Activated CD8-positive, alpha-beta memory T cell treated with anti-CD3 and anti-CD28 coated beads, Interleukin-2, amount 50 U/mL, for 48 hours (primary cell): Measurements from ENCODE around the gene BCL2L2.

Experiments used
- DNase-seq: peaks from one replicate; pipeline ENCODE4 v3.0.0-alpha.2; 2020

BCL2L2 gene

DNA sequence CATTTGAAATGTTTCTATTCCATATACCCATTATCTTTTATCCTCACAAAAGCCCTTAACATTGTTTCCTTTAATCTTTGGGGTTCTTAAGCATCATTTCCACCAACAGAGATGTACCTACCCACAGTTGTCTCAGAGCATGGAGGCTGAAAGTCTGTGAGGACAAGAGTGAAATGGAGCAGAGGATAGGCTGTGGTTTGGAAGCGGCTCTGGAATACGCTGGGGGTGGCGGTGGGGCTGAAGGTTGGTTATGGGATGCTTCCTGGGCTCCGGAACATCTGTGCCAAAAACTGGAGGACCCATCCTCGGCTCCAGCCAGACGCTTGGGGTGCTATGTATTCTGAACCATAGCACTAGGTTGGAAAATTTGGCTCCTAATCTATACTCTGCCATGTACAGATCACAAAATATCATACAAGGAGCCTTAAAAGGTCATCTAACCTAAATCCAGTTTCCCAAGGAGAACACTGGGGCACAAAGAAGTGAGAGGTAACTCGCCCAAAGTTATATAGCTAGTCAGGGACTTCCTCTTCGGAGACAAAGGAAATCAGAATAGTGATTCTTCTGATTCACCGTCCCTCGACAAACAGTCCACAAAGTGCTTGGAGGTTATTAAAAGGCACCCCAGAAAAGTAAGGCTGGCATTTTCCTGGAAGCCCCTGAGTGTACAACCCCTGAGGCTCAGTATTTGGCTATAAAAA lies 6.5 kb upstream of the BCL2L2 start:
- DNase-seq: no peak

DNA sequence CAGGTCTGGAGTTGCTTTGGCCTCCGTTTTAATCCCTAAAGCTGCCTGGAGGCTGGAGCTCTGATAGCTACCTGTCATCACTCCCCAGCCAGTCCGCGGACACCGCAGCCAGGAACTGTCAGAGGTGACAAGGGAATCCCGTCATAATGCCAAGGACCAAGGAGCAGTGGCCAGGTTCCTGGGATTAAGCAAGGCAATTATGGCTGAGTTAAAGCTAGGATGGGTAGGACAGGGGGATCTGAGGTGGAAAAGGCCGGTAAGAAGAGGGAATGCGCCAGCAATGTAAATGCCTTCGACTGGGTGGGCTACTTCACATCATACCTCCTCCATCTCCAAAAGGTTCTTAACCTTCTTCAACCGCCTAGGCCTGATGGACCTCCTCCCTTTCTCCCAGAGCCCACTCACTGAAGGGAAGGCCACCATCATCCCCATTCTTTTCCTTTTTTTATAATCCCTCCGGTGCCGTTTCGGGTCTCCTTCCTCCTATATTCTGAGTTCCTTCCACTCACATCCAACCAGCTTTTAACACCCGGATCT lies 5.9 kb upstream of the BCL2L2 start:
- peak; percentile 59 for DNase-seq

DNA sequence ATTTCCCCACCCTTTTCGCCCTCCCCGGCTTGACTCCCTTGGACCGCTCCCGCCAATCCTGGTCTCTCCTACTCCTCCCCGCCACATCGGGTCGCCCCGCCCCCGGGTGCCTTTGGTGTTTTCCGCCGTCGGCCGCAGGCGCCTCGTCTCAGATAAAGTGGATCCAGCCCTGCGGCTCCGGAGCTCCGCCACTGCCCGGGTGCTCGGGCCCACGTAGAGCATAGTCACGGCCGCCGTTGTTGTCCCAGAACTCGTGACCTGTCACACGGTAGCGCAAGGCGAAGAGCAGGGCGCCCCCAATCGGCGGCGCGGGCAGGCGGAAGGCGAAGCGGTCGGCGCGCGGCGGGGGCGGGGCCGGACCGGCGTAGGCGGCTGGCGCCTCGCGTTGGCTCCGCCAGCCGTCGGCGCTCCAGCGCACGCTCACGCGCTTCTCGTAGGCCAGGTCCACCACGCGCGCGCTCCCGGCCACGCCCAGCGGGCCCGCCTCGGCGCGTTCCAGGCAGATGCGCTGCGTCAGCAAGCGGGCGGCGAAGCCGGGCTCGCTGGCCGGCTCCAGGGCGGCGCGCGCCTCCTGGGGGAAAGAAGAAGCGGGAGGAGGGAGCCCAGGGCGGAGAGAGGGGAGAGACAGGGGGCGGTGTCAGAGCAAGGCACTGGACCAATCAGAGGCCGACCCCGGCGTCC lies 5.2 kb upstream of the BCL2L2 start:
- DNase-seq: peak; percentile 98

DNA sequence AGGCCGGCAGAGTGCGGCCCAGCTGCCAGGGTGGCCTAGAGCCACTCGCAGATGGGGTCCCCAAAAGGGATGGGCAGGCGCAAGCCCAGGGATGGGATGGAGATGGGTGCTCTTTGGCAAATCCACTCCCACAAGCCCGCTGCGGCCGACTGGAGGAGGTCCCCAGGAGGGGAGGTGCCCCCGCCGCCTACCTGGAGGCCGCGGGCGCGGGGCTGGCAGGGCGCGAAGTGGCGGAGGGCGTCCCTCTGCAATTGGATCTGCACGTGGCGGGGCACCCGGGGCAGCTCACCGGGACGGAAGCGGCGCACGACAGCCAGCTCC lies 4.7 kb upstream of the BCL2L2 start:
- DNase-seq: no peak

DNA sequence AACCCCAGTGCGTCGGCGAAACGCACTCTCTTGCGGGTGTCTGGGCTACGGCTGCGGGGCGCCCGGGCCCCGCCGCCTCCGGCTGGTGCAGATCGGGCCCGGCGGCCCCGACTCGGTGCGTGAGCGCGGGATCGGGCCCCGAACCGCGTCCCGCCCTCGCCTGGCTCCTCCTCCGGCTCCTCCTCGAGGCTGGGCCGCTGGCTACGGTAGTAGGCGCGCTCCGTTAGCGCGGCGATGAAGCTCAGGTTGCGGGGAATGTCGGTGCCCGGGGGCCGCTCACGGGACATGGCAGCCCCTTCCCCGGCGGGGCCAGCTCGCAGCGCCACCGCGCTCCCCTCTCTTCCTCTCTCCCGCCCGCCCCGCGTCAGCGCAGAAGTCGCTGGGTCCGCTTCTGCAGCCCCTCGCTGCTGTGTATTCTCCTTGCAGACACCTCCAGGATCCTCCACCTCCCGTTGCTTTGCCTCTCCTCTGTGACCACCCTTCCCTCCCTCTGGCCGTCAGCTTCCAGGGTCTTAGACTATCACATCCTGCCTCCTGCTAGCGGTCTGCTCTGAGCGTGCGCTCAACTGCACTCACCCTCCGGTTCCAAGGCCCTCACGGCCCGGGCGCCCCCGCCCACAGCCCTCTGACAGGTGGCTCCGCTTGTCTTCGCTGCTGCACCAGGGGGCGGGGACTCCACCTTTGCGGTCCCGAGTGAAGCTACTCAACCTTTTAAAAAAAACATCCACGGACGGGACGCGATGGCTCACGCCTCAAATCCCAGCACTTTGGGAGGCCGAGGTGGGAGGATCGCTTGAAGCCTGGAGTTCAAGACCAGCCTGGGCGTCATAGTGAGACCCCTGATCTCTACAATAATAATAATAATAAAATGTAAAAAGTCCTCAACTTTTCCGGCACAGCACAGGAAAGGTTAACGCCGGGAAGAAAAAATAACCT lies 4.1 kb upstream of the BCL2L2 start, which contains the start of gene PPP1R3E:
Gene PPP1R3E (minus strand): TSS at position 570 of the 936 bp plus-strand sequence. CDS start 283 bp downstream, at position 287.
- DNase-seq: peak; percentile 92

DNA sequence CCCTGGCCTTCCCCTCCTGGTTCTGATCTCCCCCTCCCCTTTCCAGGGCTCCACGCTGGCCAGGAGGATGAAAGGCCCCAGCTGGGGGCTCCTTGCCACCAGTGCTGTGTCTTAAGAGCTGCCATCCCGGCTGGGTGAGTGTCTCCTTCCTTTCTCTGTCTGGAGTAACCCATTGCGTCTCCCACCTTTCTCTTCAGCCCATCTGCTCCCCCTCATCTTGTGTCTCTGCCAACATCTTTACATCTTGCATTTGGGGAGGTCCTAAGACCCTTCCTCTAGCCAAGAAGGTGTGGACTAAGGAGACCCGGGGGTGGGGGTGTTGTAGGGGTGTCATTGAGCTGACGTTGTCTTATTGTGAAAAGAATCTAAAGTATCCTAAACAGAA lies 505 bp downstream of the BCL2L2 start:
- no peak for DNase-seq

DNA sequence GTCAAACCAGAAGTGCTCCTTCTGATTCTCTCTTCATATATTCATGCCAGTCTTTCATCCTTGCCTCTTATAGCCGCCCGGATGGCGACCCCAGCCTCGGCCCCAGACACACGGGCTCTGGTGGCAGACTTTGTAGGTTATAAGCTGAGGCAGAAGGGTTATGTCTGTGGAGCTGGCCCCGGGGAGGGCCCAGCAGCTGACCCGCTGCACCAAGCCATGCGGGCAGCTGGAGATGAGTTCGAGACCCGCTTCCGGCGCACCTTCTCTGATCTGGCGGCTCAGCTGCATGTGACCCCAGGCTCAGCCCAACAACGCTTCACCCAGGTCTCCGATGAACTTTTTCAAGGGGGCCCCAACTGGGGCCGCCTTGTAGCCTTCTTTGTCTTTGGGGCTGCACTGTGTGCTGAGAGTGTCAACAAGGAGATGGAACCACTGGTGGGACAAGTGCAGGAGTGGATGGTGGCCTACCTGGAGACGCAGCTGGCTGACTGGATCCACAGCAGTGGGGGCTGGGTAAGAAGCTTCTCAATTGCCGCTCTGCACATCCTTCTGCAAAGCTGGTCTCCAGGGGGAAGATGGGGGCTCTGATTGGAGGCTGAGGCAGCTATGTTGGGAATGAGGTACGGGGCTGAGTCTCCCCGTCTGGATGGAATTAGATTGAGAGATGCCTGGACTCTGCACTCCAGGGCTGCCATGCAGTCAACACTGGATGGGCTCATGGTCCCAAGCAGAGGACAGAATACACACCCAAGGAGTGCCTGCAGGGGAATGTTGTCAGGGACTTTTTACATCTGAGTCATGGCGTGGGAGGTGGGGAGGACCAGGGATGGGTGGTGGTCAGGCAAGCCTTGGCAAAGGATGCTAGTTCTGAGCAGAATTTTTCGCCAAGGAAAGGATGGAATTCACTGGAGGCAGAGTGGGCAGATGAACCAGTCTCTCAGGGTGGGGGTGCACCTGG lies 1.3 kb downstream of the BCL2L2 start:
- DNase-seq: no peak

DNA sequence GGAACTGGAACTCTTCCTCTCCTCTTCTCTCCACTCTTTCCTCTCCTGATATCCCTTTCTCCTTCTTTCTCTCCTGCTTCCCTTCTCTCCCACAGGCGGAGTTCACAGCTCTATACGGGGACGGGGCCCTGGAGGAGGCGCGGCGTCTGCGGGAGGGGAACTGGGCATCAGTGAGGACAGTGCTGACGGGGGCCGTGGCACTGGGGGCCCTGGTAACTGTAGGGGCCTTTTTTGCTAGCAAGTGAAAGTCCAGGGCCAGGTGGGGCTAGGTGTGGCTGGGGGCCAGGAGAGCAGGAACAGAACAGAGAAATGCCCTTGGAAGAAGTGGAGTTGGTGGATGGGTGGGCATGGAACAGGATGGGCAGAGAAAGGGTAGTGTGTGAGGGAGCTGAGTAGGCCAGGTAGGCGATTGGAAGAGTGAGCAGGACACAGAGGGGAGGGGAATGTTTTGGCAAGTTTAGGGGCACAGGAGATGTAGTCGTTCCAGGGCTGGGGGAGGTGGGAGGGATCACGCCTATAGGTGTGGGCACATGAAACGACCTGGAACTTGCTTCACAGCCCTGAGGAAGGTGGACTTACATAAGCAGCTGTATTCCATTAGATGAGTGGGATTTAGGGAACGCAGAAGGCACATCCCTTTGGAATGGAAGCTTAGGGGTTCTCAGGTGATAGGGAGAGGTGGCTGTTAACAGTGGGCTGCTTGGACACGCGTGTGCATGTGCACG lies 2.2 kb downstream of the BCL2L2 start:
- DNase-seq: no peak

DNA sequence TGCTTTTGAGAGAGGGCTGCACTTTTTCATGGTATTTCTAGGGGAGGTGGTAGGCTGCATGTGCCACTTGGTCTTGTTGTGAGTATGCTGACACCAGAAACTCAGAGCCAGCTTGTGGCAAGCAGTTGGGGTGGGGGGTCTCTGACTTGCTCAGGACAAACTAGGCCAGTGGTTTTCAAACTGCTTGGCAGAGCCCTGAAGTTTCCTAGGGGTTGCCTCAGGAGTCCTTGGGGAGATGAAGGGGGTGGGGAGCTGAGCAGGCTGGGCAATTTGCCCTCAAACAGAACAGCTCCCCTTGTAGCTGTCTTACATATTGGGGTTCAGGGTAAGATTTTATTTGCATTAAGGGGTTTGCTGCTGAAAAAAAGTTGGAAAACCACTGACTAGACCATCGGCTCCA lies 3.9 kb downstream of the BCL2L2 start:
- DNase-seq: no peak

DNA sequence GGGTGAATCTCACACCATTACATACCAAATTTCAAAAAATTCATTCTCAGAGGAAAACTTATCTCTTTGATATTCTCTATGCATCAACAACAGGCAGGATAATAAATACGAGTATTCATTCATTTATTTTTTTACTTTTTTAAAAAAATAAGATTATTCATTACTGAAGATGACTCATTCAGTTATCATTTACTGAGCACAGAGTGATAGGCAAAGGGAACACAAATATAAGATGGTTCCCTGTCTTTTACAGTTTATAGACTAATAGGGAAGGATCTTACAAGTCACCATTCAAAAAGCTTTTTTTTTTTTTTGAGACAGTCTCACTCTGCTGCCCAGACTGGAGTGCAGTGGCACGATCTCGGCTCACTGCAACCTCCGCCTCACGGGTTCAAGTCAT lies 9.7 kb downstream of the BCL2L2 start:
- DNase-seq: no peak

DNA sequence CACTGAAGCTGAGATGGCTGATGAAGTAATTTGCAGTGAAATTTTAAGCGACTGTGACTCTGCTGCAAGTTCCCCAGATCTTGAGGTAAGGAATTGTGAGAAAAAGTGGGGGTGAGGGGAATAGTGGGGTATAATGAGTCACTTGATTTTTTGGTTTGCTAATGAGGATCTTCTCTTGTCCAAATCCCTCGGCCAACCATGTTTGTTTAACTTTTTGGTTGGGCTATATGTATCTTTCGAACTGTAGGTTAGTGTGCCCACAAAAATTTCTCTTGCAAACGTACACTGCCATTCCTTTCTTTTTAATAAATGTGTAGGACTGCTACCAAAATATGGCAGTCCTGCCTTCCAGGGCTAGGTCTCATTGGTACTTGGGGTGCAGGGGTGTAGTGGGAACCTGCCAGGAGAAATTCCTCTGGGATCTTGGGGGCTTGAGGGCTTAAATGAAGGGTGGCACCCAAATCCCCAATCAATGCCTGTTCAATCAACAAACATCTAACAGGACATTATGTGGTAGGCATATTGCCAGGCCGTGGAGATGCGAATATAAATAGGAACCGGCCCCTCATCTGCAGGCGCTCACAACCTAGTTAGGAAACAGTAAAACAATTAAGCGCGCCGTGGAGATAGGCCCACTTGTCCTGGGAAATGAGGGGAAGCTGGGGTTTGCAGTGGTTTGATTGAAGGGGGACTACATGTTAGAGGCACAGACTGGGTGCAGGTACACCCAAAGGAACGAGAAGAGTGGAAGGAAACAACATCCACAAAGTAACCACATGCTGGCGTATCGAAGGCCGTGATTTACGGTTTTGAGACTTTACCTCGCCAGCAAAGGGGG lies 13.3 kb downstream of the BCL2L2 start:
- no peak for DNase-seq

DNA sequence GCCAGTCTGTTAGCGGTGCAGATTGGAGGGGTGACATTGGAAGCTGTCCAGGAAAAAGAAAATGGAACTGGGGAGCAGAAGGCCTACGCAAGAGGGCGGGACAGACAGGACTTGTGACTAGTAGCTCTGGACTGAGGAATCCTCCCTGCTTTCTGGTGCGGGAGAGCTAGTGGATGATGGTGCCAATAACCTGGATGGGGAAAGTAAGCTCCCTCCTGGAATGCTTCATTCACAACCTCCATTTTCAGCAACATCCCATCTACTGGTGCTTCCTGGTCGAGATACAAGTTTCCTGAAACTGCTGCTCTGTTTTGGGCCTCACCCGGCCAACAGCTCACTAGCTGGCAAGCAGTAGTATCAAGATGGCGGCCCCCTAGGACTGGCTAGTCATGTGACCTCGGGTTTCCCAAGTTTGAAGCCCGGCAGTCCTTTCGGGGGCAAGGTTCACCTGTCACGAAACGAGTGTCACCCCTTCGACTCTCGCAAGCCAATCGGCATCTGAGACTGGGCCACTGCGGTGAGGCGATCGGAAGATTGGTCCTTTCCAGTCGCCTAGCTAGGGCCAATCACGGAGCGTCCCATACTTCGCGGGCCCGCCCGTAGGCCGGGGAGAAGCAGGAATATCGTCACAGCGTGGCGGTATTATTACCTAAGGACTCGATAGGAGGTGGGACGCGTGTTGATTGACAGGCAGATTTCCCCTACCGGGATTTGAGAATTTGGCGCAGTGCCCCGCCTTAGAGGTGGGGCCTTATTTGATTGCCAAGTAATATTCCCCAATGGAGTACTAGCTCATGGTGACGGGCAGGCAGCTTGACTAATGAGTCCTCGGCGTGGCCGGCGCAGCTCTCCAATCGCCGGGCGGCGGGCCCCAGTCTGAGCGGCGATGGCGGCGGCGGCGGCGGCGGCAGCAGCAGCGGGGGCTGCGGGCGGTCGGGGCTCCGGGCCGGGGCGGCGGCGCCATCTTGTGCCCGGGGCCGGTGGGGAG lies 14.2 kb downstream of the BCL2L2 start, which contains the start of gene PABPN1:
Gene PABPN1 (plus strand): TSS at position 874 of the 988 bp plus-strand sequence. CDS start 13 bp downstream, at position 887.
- peak; percentile 95 for DNase-seq

DNA sequence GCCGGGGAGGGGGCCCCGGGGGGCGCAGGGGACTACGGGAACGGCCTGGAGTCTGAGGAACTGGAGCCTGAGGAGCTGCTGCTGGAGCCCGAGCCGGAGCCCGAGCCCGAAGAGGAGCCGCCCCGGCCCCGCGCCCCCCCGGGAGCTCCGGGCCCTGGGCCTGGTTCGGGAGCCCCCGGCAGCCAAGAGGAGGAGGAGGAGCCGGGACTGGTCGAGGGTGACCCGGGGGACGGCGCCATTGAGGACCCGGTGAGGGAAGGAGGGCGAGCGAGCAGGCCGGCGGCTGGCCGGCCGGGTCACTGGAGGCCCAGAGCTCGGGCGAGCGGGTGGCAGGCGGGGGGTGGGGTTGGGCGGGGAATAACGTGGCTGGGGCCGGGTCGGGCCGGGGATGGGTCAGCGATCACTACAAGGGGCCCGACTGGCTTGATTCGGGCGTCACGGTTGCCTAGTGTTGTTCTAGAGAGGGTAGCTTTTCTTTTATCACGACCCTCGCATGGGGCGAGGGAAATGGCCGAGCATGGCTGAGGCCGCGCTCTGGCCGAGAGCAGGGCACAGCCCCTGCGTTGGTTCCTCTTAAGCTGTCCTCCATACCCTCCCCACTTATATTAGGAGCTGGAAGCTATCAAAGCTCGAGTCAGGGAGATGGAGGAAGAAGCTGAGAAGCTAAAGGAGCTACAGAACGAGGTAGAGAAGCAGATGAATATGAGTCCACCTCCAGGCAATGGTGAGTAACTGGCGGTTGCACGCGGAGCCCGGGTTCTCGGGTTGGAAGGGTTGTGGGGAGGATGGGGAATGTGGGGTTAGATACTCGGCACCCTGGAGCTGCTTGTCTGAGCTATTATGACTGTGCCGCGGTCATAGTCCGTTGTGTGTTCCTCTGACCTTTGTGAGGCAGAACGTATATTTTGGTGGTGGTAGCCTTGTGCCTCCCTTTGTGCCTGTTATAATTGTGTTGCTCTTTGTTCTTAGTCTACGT lies 15.2 kb downstream of the BCL2L2 start:
- DNase-seq: peak; percentile 84

DNA sequence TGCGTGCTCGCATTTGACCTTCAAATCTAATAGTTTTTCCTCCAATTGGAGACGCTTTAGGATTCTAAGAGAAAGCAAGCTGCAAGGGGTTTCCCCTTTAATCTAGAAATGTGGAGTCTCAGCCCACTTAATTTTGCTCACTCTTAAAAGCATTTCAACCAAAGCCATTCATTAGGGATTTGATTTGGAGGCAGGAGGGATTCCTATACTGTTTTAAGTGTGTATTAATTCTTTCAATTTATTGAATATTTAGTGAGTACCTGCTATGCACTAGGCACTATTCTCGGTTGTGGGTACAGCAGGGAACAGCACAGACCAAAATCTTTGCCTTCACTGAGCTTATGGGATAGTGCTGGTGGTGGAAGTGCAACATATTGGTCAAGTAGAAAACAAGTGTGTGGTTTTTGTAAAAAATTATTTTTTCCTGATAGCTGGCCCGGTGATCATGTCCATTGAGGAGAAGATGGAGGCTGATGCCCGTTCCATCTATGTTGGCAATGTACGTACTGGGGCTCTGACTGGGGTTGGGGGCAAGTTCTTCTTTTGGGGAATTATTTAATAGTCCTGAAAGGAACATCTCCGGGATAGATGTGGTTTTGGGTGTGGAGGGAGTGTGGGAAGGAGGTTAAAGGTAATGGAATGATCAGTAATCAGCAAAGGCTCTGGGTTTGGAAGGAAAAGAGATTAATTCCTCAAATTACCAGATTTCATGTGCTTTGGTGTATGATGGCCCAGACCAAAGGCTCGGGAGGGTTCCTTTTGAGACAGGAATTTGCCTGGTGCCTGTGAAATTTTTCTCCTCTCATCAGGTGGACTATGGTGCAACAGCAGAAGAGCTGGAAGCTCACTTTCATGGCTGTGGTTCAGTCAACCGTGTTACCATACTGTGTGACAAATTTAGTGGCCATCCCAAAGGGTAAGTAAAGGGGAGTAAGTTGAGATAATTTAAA lies 16.2 kb downstream of the BCL2L2 start:
- no peak for DNase-seq

DNA sequence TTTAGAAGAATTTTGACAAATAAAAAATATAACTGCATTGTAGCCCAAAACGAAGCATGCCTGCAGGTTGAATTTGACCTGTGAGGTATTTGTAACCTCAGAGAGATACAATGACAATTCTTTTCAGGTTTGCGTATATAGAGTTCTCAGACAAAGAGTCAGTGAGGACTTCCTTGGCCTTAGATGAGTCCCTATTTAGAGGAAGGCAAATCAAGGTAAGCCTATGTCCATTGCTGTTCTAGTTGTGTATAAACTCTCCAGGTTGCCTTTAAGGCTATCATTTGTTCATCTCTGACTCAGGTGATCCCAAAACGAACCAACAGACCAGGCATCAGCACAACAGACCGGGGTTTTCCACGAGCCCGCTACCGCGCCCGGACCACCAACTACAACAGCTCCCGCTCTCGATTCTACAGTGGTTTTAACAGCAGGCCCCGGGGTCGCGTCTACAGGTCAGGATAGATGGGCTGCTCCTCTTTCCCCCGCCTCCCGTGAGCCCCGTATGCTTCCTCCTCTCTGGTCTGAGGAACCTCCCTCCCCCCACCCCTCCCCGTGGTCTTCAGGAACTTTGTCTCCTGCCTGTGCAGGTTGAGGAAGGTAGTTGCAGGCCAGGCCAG lies 17.3 kb downstream of the BCL2L2 start:
- no peak for DNase-seq

DNA sequence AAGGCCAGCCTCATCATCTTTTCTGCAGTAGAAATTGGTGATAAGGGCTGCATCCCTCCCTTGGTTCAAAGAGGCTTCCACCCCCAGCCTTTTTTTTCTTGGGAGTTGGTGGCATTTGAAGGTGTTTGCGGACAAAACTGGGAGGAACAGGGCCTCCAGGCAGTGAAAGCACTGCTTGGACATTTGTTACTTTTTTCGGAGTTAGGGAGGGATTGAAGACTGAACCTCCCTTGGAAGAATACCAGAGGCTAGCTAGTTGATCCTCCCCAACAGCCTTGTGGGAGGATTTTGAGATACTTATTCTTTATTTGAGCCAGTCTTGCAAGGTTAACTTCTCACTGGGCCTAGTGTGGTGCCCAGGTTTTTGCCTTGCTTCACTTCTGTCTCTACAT lies 17.8 kb downstream of the BCL2L2 start:
- DNase-seq: no peak
